H1 (cell line): Measurements from ENCODE around the gene PTCHD1. TPM values are rescaled to one million over a fixed set of nuclear protein-coding genes. Genes with fewer than 3 reads are reported as not detected.

ENCODE experiments used
- CTCF ChIA-PET: fragments of 300-600 bp; sonication (Branson Sonifier 250); formaldehyde crosslinking; loops from one replicate; lab custom pipeline; 2021; ENCODE audit not compliant: partially characterized antibody; lab: Charles Lee
- POLR2A ChIA-PET: fragments of 300-600 bp; sonication (Branson Sonifier 250); formaldehyde crosslinking; loops from one replicate; lab custom pipeline; 2021; ENCODE audit warnings: inconsistent platforms; ENCODE audit not compliant: partially characterized antibody; lab: Charles Lee
- DNase-seq, 2 experiments: peaks; one replicate each; pipeline versions ENCODE4 v3.0.0 to v3.0.0-alpha.2; 2010 to 2022; ENCODE audit warnings: low spot score in 2 of 2, low read depth in 1 of 2, mixed read lengths in 1 of 2
- FAIRE-seq: peaks from 2 replicates; lab custom pipeline; 2011; peaks lifted over from hg19 to GRCh38; lab: Jason Lieb, UNC
- H2AFZ ChIP-seq: 2 replicates; pipeline ENCODE4 v1.8.1; 2012; ENCODE audit warnings: low read length, inconsistent platforms
- H2AK5ac ChIP-seq: 2 replicates; pipeline ENCODE4 v1.6.1; 2013; ENCODE audit warnings: low read depth, low read length
- H2BK120ac ChIP-seq: replicated peaks from 2 replicates; pipeline ENCODE3; 2013; ENCODE audit warnings: low read depth, low read length, inconsistent platforms
- H2BK12ac ChIP-seq: 2 replicates; pipeline ENCODE4 v1.6.1; 2013; ENCODE audit warnings: low read depth, low read length
- H2BK15ac ChIP-seq: 2 replicates; pipeline ENCODE4 v1.6.1; 2013; ENCODE audit warnings: low read length
- H2BK20ac ChIP-seq: 2 replicates; pipeline ENCODE4 v1.6.1; 2013; ENCODE audit warnings: low read length
- H2BK5ac ChIP-seq: 2 replicates; pipeline ENCODE4 v1.6.1; 2013; ENCODE audit warnings: low read depth, low read length
- H3K14ac ChIP-seq: 2 replicates; pipeline ENCODE4 v1.6.1; 2013; ENCODE audit warnings: inconsistent platforms; ENCODE audit not compliant: insufficient read length
- H3K18ac ChIP-seq: 2 replicates; pipeline ENCODE4 v1.6.1; 2013; ENCODE audit warnings: low read length; ENCODE audit errors: extremely low read depth
- H3K23ac ChIP-seq: 2 replicates; pipeline ENCODE4 v1.6.1; 2013; ENCODE audit warnings: inconsistent platforms; ENCODE audit not compliant: insufficient read length
- H3K23me2 ChIP-seq: 2 replicates; pipeline ENCODE4 v1.6.1; 2013; ENCODE audit warnings: low read depth, low read length
- H3K27ac ChIP-seq: 2 replicates; pipeline ENCODE4 v1.6.1; 2011; ENCODE audit warnings: low read depth, low read length, inconsistent platforms
- H3K27me3 ChIP-seq, 4 experiments: replicated peaks in 1 of 4; 1 replicate in 1 of 4; 2 replicates in 3 of 4; pipeline versions ENCODE4 v1.6.1 to v1.8.1; 2011 to 2013; ENCODE audit warnings: low read length in 3 of 4, mild to moderate bottlenecking in 3 of 4, inconsistent platforms in 2 of 4, mixed read lengths in 2 of 4, moderate library complexity in 1 of 4; ENCODE audit not compliant: control insufficient read depth in 3 of 4, insufficient read depth in 3 of 4; ENCODE audit errors: extremely low read depth in 1 of 4
- H3K36me3 ChIP-seq, 4 experiments: 2 replicates each; pipeline versions ENCODE4 v1.6.1 to v1.8.1; 2011 to 2013; ENCODE audit warnings: mild to moderate bottlenecking in 4 of 4, low read length in 3 of 4, moderate library complexity in 2 of 4, control low read depth in 1 of 4, inconsistent platforms in 1 of 4; ENCODE audit not compliant: insufficient read depth in 4 of 4, control insufficient read depth in 2 of 4
- H3K4ac ChIP-seq: replicated peaks from 2 replicates; pipeline ENCODE3; 2013; ENCODE audit warnings: low read length, low read depth, mixed read lengths, inconsistent platforms; ENCODE audit not compliant: insufficient read length
- H3K4me1 ChIP-seq, 4 experiments: replicated peaks in 1 of 4; 1 replicate in 1 of 4; 2 replicates in 3 of 4; pipeline versions ENCODE4 v1.6.1 to v1.8.1; 2011 to 2013; ENCODE audit warnings: low read length in 3 of 4, inconsistent platforms in 2 of 4, mixed read lengths in 1 of 4; ENCODE audit not compliant: insufficient read depth in 4 of 4, control insufficient read depth in 3 of 4
- H3K4me2 ChIP-seq, 2 experiments: 2 replicates each; pipeline versions ENCODE4 v1.6.1 to v1.8.1; 2011 to 2013; ENCODE audit warnings: low read depth in 2 of 2, low read length in 2 of 2, control low read depth in 1 of 2, inconsistent platforms in 1 of 2, mild to moderate bottlenecking in 1 of 2; ENCODE audit not compliant: insufficient read depth in 1 of 2
- H3K4me3 ChIP-seq, 4 experiments: fragments of 200-600, 300-600 bp in 1 of 4; sonication (generic), shearing (Covaris generic), sonication (Bioruptor Twin) in 1 of 4; 2 replicates each; pipeline versions ENCODE4 v1.5.1 to v1.8.1; 2011 to 2016; ENCODE audit warnings: low read length in 4 of 4, low read depth in 3 of 4, control low read depth in 2 of 4, inconsistent platforms in 2 of 4, mild to moderate bottlenecking in 2 of 4, mixed read lengths in 1 of 4, moderate library complexity in 1 of 4; ENCODE audit not compliant: insufficient read depth in 2 of 4; ENCODE audit errors: extremely low read depth in 1 of 4
- H3K56ac ChIP-seq: replicated peaks from 2 replicates; pipeline ENCODE3; 2013; ENCODE audit warnings: low read depth, mild to moderate bottlenecking, mixed read lengths, low read length, inconsistent platforms; ENCODE audit not compliant: insufficient read length
- H3K79me1 ChIP-seq: 2 replicates; pipeline ENCODE4 v1.6.1; 2013; ENCODE audit warnings: low read depth, low read length, control low read depth
- H3K79me2 ChIP-seq, 2 experiments: 2 replicates each; pipeline versions ENCODE4 v1.6.1 to v1.8.1; 2012 to 2013; ENCODE audit warnings: low read length in 2 of 2, mild to moderate bottlenecking in 2 of 2, inconsistent platforms in 1 of 2; ENCODE audit not compliant: insufficient read depth in 2 of 2, control insufficient read depth in 1 of 2
- H3K9ac ChIP-seq, 4 experiments: replicated peaks in 1 of 4; 1 replicate in 1 of 4; 2 replicates in 3 of 4; pipeline versions ENCODE4 v1.6.1 to v1.8.1; 2011 to 2013; ENCODE audit warnings: low read depth in 3 of 4, low read length in 3 of 4, control low read depth in 2 of 4, mild to moderate bottlenecking in 2 of 4, moderate library complexity in 2 of 4, inconsistent platforms in 1 of 4; ENCODE audit errors: extremely low read depth in 1 of 4
- H3K9me3 ChIP-seq, 2 experiments: 2 replicates each; pipeline versions ENCODE4 v1.6.1 to v1.8.1; 2012 to 2013; ENCODE audit warnings: mild to moderate bottlenecking in 2 of 2, moderate library complexity in 2 of 2, control low read depth in 1 of 2, inconsistent platforms in 1 of 2, low read depth in 1 of 2, low read length in 1 of 2, mixed read lengths in 1 of 2; ENCODE audit not compliant: insufficient read depth in 2 of 2
- H4K20me1 ChIP-seq, 2 experiments: replicated peaks in 1 of 2; 2 replicates each; pipeline versions ENCODE3 to v1.8.1; 2011 to 2013; ENCODE audit warnings: inconsistent platforms in 2 of 2, low read length in 2 of 2, mild to moderate bottlenecking in 1 of 2; ENCODE audit not compliant: insufficient read depth in 2 of 2, control insufficient read depth in 1 of 2
- H4K5ac ChIP-seq: 2 replicates; pipeline ENCODE4 v1.6.1; 2013; ENCODE audit warnings: low read length, low read depth, mixed read lengths, inconsistent platforms; ENCODE audit not compliant: insufficient read length
- H4K8ac ChIP-seq: 2 replicates; pipeline ENCODE4 v1.8.0; 2013; ENCODE audit warnings: mild to moderate bottlenecking, moderate library complexity, low read length, inconsistent platforms; ENCODE audit not compliant: insufficient read depth; ENCODE audit errors: extremely low read depth
- H4K91ac ChIP-seq: replicated peaks from 2 replicates; pipeline ENCODE3; 2013; ENCODE audit warnings: low read length, mixed read lengths, inconsistent platforms; ENCODE audit not compliant: insufficient read length
- CTCF ChIP-seq, 3 experiments: IDR thresholded peaks; 1 replicate in 2 of 3; 2 replicates in 1 of 3; pipeline versions ENCODE4 v1.5.1 to v1.6.1; 2011; ENCODE audit warnings: low read length in 3 of 3, mild to moderate bottlenecking in 3 of 3, inconsistent platforms in 2 of 3, low read depth in 1 of 3, moderate library complexity in 1 of 3; ENCODE audit not compliant: insufficient read depth in 1 of 3; ENCODE audit errors: control extremely low read depth in 1 of 3
- HDAC6 ChIP-seq: IDR thresholded peaks from one replicate; pipeline ENCODE4 v1.7.1; 2012; ENCODE audit warnings: low read depth, mild to moderate bottlenecking, inconsistent platforms, low read length, moderate library complexity
- RAD21 ChIP-seq, 2 experiments: IDR thresholded peaks in 1 of 2; conservative IDR thresholded peaks in 1 of 2; 2 replicates each; pipeline ENCODE4 v1.6.1; 2011; ENCODE audit warnings: low read depth in 2 of 2, low read length in 2 of 2, improper control_type of control experiment in 1 of 2, inconsistent platforms in 1 of 2, mild to moderate bottlenecking in 1 of 2, moderate library complexity in 1 of 2
- TEAD4 ChIP-seq: IDR thresholded peaks from 2 replicates; pipeline ENCODE4 v1.6.1; 2012; ENCODE audit warnings: low read depth, low read length, inconsistent platforms, mixed read lengths
- WGBS, 2 experiments: shearing (Covaris generic) in 1 of 2; methylation state at CpG; one replicate each; pipeline versions ENCODE4 v1.1.6 to v1.1.7; 2013 to 2015; ENCODE audit warnings: low lambda C conversion rate in 2 of 2, mixed read lengths in 2 of 2, inconsistent platforms in 1 of 2, low coverage in 1 of 2, missing lambda C conversion rate in 1 of 2; ENCODE audit not compliant: insufficient replicate concordance in 2 of 2, insufficient coverage in 1 of 2, insufficient read length in 1 of 2; ENCODE audit errors: extremely low coverage in 1 of 2, missing lambda C conversion rate in 1 of 2; 5-methylcytosine and 5-hydroxymethylcytosine counted together
- polyA plus RNA-seq, 7 experiments: library from polyadenylated mRNA; depleted of rRNA in 3 of 7; stranded (reverse) in 5 of 7; unstranded in 2 of 7; fragments of >200 nt in 5 of 7; fragments of 200-250 nt in 2 of 7; gene quantifications; 1 replicate in 5 of 7; 2 replicates in 1 of 7; 4 replicates in 1 of 7; pipeline versions ENCODE4 v1.2.1 to v1.2.3, GENCODE V29; 2011 to 2013; ENCODE audit warnings: missing spikeins in 2 of 7, mixed read lengths in 2 of 7
- total RNA-seq: library from RNA; stranded (reverse); fragmentation: NEBNext Ultra II Directional; extraction: Animal tissue kit (Norgen Biotek cat#: 25700); gene quantifications from 2 replicates; pipeline ENCODE4 v1.2.1, GENCODE V29; 2021

Gene PTCHD1
- total and polyA plus RNA-seq, 2 of the 8 experiments (the other 6 are each of a cell fraction or from before 2014, with no cell fraction given) = 0.53 to 2.4 TPM

- Histone ChIP-seq H3K4me2 (no peak overlapping the region), H3K4ac (no peak overlapping the region), H2BK15ac (no peak overlapping the region), H3K4me3 (no peak overlapping the region), H3K9me3 (no peaks in the 10 kb centered on the region), H3K23ac (no peak overlapping the region), H3K14ac (no peak overlapping the region), H2BK120ac (no peak overlapping the region), H2BK12ac (no peak overlapping the region), H3K18ac (no peak overlapping the region), H4K5ac (no peak overlapping the region), H3K4me1 (no peaks in the 10 kb centered on the region), H3K79me2 (no peaks in the 10 kb centered on the region), H4K8ac (no peak overlapping the region), H2AFZ (no peak overlapping the region; the same call in 1 of the 2 replicates), H4K20me1 (no peaks in the 10 kb centered on the region), H2BK20ac (no peak overlapping the region), H2BK5ac (no peak overlapping the region), H3K9ac (no peak overlapping the region), H3K27me3 (no peaks in the 10 kb centered on the region), H3K36me3 (no peaks in the 10 kb centered on the region), H3K56ac (no peak overlapping the region), H2AK5ac (no peak overlapping the region), H3K79me1 (no peaks in the 10 kb centered on the region), H3K23me2 (no peaks in the 10 kb centered on the region), H3K27ac (no peak overlapping the region), H4K91ac (no peak overlapping the region)
- CTCF ChIA-PET = interaction anchor here (0.6 to 1.8 kb wide), 13 partner anchors 10 to 1181 kb away, joined by 3 to 9 read pairs (median 3); no protein-coding TSS in a partner anchor
- DNase-seq (peak in 1 of 2 experiments; percentile 79), FAIRE-seq (peak; percentile 95)
- WGBS, 2 experiments = 45% methylated on average over 10 of the region's 11 CpGs; no CpG with 5 or more reads in 1 of the 2 experiments
- TF ChIP-seq CTCF (IDR thresholded peaks at IDR 0.05; ENCODE audit: control extremely low read depth in 1 of 3, insufficient read depth in 1 of 3, low read depth in 1 of 3, low read length in 3 of 3) (peak; percentile 67 to 84 (median 71)), HDAC6 (no peak), RAD21 (IDR thresholded peaks at IDR 0.05 in 1 of 2, conservative IDR thresholded peaks at IDR 0.05 in 1 of 2; ENCODE audit: low read depth in 2 of 2, low read length in 2 of 2) (peak; percentile 79 to 81), TEAD4 (peak; percentile 72; the same call in 1 of the 2 replicates)
- POLR2A ChIA-PET = no interaction called here
Observed at GRCh38 chrX:23317799-23318724, 16.6 kb upstream of the PTCHD1 start.
